Fibroblast of villous mesenchyme (primary cell): ENCODE results near the gene LAG3. TPM values are rescaled to one million over a fixed set of nuclear protein-coding genes. Genes with fewer than 3 reads are reported as not detected.

Experiments
- DNase-seq: peaks from one replicate; pipeline ENCODE4 v3.0.0-alpha.2; 2010; ENCODE audit warnings: low read depth
- H3K4me3 ChIP-seq: 2 replicates; pipeline ENCODE4 v1.5.1; 2011; ENCODE audit warnings: low read depth, mild to moderate bottlenecking, low read length
- total RNA-seq: library from RNA; depleted of rRNA; stranded (reverse); fragments of >200 nt; gene quantifications from 2 replicates; pipeline ENCODE4 v1.2.3, GENCODE V29; 2012
- TF ChIP-seq, protein P1 (sequence below): IDR thresholded peaks from 2 replicates; pipeline ENCODE4 v1.5.1; 2012; ENCODE audit warnings: low read depth, mild to moderate bottlenecking, low read length; ENCODE audit not compliant: insufficient read depth

Gene LAG3
- total RNA-seq, 1 donor = 0.43 TPM

DNA sequence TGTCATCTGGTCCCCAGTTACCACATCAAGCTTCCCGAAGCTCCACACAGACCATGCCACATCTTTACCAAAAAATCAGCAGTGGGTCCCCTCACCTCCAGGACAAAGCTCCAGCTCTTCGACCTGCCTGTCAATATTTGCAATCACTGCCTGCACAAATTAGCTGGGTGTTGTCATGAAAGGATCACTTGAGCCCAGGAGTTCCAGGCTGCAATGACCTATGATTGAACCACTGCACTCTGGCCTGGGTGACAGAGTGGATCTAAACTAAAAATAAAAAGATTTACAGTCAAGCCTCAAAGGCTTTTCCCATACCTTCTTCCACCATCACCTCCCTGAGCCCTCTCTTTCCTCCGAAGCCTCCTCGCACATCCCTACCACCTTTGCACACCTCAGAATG lies 24.3 kb downstream of the LAG3 start:
- DNase-seq = no peak
- TF ChIP-seq, protein P1, sequence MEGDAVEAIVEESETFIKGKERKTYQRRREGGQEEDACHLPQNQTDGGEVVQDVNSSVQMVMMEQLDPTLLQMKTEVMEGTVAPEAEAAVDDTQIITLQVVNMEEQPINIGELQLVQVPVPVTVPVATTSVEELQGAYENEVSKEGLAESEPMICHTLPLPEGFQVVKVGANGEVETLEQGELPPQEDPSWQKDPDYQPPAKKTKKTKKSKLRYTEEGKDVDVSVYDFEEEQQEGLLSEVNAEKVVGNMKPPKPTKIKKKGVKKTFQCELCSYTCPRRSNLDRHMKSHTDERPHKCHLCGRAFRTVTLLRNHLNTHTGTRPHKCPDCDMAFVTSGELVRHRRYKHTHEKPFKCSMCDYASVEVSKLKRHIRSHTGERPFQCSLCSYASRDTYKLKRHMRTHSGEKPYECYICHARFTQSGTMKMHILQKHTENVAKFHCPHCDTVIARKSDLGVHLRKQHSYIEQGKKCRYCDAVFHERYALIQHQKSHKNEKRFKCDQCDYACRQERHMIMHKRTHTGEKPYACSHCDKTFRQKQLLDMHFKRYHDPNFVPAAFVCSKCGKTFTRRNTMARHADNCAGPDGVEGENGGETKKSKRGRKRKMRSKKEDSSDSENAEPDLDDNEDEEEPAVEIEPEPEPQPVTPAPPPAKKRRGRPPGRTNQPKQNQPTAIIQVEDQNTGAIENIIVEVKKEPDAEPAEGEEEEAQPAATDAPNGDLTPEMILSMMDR = no peak
- no peak overlapping the region for H3K4me3 ChIP-seq

DNA sequence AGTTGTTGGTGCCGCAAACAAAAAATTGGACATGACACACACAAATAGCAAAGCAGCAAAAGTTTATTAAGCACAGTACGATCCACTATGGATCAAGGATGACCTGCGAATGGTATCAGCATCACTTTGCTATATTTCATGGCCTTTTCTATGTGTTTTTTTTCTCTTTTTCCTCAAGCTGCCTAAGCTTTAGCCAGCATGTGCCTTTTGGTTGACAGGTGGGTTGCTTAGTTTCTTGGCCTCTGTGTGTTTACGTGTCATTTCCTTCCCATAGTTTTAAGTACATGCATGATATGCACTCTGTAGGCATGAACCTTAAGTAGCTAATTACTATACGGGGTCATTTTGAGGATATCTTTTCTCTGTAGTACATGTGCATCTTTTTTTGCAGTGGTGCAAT lies 26.8 kb downstream of the LAG3 start:
- TF ChIP-seq, protein P1 = no peak
- no peak for DNase-seq
- no peak overlapping the region for H3K4me3 ChIP-seq

DNA sequence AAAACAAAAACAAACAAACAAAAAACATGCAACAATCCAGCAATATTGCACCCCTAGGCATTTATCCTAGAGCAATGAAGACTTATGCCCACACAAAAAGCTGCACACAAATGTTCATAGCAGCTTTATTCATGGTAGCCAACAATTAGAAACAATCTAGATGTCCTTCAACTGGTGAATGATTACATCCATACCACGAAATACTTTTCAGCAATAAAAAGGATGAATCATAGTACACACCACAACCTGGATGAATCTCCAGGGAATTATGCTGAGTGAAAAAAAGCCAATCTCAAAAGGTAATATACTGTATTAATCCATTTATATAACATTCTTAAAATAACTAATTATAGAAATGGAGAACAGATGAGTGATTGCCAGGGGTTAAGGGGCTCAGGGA lies 34.9 kb downstream of the LAG3 start:
- TF ChIP-seq, protein P1 = no peak
- DNase-seq = no peak
- H3K4me3 ChIP-seq = no peak overlapping the region

DNA sequence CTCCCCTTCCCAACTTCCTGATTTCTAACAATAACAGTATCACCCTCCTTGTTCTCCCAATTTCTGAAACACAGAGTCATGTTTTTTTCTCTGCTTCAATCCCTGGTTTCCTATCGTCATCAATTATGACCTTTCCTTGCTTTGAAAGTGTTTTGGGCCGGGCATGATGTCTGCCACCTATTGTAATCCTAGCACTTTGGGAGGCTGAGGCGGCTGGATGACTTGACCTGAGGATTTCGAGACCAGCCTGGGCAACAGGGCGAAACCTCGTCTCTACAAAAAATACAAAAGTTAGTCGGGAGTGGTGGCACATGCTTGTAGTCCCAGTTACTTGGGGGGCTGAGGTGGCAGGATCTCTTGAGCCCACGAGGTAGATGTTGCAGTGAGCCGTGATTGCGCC lies 36.7 kb downstream of the LAG3 start:
- TF ChIP-seq, protein P1 = no peak
- H3K4me3 ChIP-seq = no peak overlapping the region
- no peak for DNase-seq

DNA sequence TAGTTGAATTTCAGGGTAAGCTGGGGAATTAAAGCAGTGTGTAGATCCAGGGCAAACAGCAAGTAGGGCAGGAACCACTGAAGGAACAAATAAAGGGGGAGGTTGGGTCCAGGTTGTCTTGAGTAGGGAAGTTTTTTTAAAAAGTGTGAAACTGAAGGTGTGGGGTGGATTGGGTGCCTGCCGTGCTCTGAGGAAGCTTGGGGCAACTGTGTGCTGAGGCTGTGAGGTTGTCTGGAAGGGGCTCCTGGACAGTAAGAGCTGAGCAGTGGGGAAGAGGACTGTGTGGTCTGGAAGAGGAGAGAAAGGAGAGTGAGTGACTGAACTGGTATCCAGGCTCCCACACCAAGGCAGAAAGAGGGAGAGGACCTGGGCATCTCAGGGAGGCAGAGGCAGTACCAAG lies 38.4 kb downstream of the LAG3 start:
- no peak overlapping the region for H3K4me3 ChIP-seq
- DNase-seq = no peak
- TF ChIP-seq, protein P1 = no peak

DNA sequence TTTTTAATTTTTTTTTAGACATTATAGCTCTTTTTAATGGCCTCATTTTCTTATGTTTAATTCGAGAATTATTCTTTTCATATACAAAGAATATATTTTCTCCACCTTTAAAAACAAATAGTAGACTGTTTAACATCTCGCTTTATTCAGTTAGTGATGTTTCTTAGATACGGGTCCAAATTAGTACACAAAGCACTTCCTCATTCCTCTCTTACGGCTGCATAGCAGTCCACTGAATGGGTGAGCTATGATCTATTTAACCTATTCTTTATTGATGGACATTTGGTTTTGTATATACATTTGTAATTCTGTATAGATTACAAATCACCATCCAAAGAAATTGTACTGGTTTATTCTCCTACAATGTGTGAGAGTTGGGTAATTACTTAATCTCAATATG lies 41.0 kb downstream of the LAG3 start:
- TF ChIP-seq, protein P1 = no peak
- DNase-seq = no peak
- H3K4me3 ChIP-seq = no peak overlapping the region

DNA sequence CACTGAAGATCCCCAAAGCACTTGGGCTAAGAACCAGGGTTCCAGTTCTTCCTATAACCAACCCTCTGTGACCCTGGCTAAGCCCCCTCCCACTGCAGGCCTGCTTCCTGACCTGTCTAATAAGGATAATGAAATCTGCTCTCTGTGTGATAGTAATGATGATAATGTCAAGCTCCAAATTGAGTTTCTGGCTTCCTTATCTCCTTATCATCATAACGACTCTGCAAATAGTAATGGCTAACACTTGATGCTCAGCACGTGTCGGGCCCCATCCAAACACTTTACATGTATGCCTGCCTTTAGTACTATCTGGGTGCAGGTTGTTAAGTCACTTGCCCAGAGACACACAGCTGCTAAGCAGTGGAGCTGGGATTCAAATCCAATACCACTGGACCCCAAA lies 44.3 kb downstream of the LAG3 start:
- TF ChIP-seq, protein P1 = no peak
- H3K4me3 ChIP-seq = no peak overlapping the region
- no peak for DNase-seq
